ENCODE measurements around the gene INSC.

The INSC gene

GRCh38 chr11:15148169-15148568 is 33.4 kb downstream of the INSC start:
- DNase-seq (ENCODE audit: low read depth in 3 of 3) = no peak

GRCh38 chr11:15149050-15149449 is 34.3 kb downstream of the INSC start:
- no peak for DNase-seq (ENCODE audit: low read depth in 3 of 3)

GRCh38 chr11:15150507-15150906 is 35.8 kb downstream of the INSC start:
- no peak for DNase-seq (ENCODE audit: low read depth in 3 of 3)

GRCh38 chr11:15153231-15153630 is 38.5 kb downstream of the INSC start:
- no peak for DNase-seq (ENCODE audit: low read depth in 3 of 3)

- DNase-seq (ENCODE audit: low read depth in 3 of 3) = no peak
Observed at GRCh38 chr11:15157181-15157580, 42.5 kb downstream of the INSC start.

- DNase-seq (ENCODE audit: low read depth in 3 of 3) = no peak
Observed at GRCh38 chr11:15157606-15158137, 42.9 kb downstream of the INSC start.

- DNase-seq (ENCODE audit: low read depth in 3 of 3) = no peak
Observed at GRCh38 chr11:15158351-15159015, 43.8 kb downstream of the INSC start.

GRCh38 chr11:15159085-15159484 is 44.4 kb downstream of the INSC start:
- no peak for DNase-seq (ENCODE audit: low read depth in 3 of 3)

GRCh38 chr11:15161790-15162189 is 47.1 kb downstream of the INSC start:
- DNase-seq (ENCODE audit: low read depth in 3 of 3) = no peak

- no peak for DNase-seq (ENCODE audit: low read depth in 3 of 3)
Observed at GRCh38 chr11:15163136-15163535, 48.4 kb downstream of the INSC start.

GRCh38 chr11:15166204-15166603 is 51.5 kb downstream of the INSC start:
- no peak for DNase-seq (ENCODE audit: low read depth in 3 of 3)

- DNase-seq (ENCODE audit: low read depth in 3 of 3) = no peak
Observed at GRCh38 chr11:15169815-15170551, 55.3 kb downstream of the INSC start.

GRCh38 chr11:15170698-15171097 is 56.0 kb downstream of the INSC start:
- no peak for DNase-seq (ENCODE audit: low read depth in 3 of 3)

GRCh38 chr11:15171956-15172355 is 57.2 kb downstream of the INSC start:
- DNase-seq (ENCODE audit: low read depth in 3 of 3) = no peak

GRCh38 chr11:15175831-15176230 is 61.1 kb downstream of the INSC start:
- DNase-seq (ENCODE audit: low read depth in 3 of 3) = no peak

GRCh38 chr11:15176646-15177163 is 62.0 kb downstream of the INSC start:
- DNase-seq (ENCODE audit: low read depth in 3 of 3) = no peak

- no peak for DNase-seq (ENCODE audit: low read depth in 3 of 3)
Observed at GRCh38 chr11:15177491-15177890, 62.8 kb downstream of the INSC start.

GRCh38 chr11:15178214-15178613 is 63.5 kb downstream of the INSC start:
- DNase-seq (ENCODE audit: low read depth in 3 of 3) = no peak

GRCh38 chr11:15179167-15179566 is 64.4 kb downstream of the INSC start:
- DNase-seq (ENCODE audit: low read depth in 3 of 3) = no peak

- DNase-seq (ENCODE audit: low read depth in 3 of 3) = no peak
Observed at GRCh38 chr11:15180212-15180792, 65.6 kb downstream of the INSC start.

- DNase-seq (ENCODE audit: low read depth in 3 of 3) = no peak
Observed at GRCh38 chr11:15182372-15182771, 67.6 kb downstream of the INSC start.

- DNase-seq (ENCODE audit: low read depth in 3 of 3) = no peak
Observed at GRCh38 chr11:15185021-15185420, 70.3 kb downstream of the INSC start.

GRCh38 chr11:15186146-15186545 is 71.4 kb downstream of the INSC start:
- no peak for DNase-seq (ENCODE audit: low read depth in 3 of 3)
